Cardiac fibroblast (primary cell): ENCODE measurements around the gene HAUS8.

Experiments used
- DNase-seq, 2 donors: peaks; one replicate each; pipeline versions ENCODE4 v3.0.0 to v3.0.0-alpha.2; 2010; ENCODE audit warnings: low read depth in 2 of 2
- H3K4me3 ChIP-seq, 2 donors: replicated peaks in 1 of 2; 1 replicate in 1 of 2; 2 replicates in 1 of 2; pipeline ENCODE4 v1.5.1; 2011; ENCODE audit warnings: low read depth in 2 of 2, low read length in 2 of 2, mild to moderate bottlenecking in 2 of 2, moderate library complexity in 1 of 2
- CTCF ChIP-seq: IDR thresholded peaks from one replicate; pipeline ENCODE4 v1.5.1; 2011; ENCODE audit warnings: low read depth, mild to moderate bottlenecking, low read length, inconsistent platforms

Gene HAUS8

GRCh38 chr19:17075035-17075863 is at the start of gene HAUS8, which contains the start of gene MYO9B:
TSS of gene HAUS8 (minus strand) at chr19:17075452. CDS start at chr19:17075422, 30 bp downstream.
TSS of gene MYO9B (plus strand) at chr19:17075777. CDS start at chr19:17101718, 25,941 bp downstream.
- H3K4me3 ChIP-seq = peak within 1 kb of the TSS; percentile 93 to 97
- TF ChIP-seq CTCF = no peak
- peak; percentile 100 for DNase-seq

- no peak for DNase-seq
Measured at GRCh38 chr19:17124025-17124424, 48.8 kb upstream of the HAUS8 start.

GRCh38 chr19:17123041-17123440 is 47.8 kb upstream of the HAUS8 start:
- no peak overlapping the region for H3K4me3 ChIP-seq
- TF ChIP-seq CTCF = no peak
- no peak for DNase-seq

More at GRCh38 chr19:17124025-17124424, 48.8 kb upstream of the HAUS8 start:
- no peak for TF ChIP-seq CTCF
- H3K4me3 ChIP-seq = no peak overlapping the region

GRCh38 chr19:17121736-17122293 is 46.6 kb upstream of the HAUS8 start:
- H3K4me3 ChIP-seq = no peak overlapping the region
- TF ChIP-seq CTCF = no peak
- peak in 1 of 2 donors; percentile 86 for DNase-seq

GRCh38 chr19:17118957-17119356 is 43.7 kb upstream of the HAUS8 start:
- H3K4me3 ChIP-seq = no peak overlapping the region
- DNase-seq = no peak
- no peak for TF ChIP-seq CTCF

GRCh38 chr19:17116996-17117702 is 41.9 kb upstream of the HAUS8 start:
- no peak for TF ChIP-seq CTCF
- no peak for DNase-seq
- H3K4me3 ChIP-seq = no peak overlapping the region
